BLaER1 treated with 17β-estradiol and CSF1 and Interleukin-3, amounts not matched to agents 10 nM and 100 nM (cell line): ENCODE data around the gene ZNF573.

Source experiments
- H3K27ac ChIP-seq, 11 experiments: shearing (Covaris generic); formaldehyde crosslinking; 2 replicates each; pipeline ENCODE4 v1.8.1; 2022
- H3K27me3 ChIP-seq, 11 experiments: shearing (Covaris generic); formaldehyde crosslinking; 2 replicates each; pipeline ENCODE4 v1.8.1; 2022
- H3K36me3 ChIP-seq, 11 experiments: shearing (Covaris generic); formaldehyde crosslinking; 2 replicates each; pipeline ENCODE4 v1.8.1; 2022
- H3K4me1 ChIP-seq, 10 experiments: shearing (Covaris generic); formaldehyde crosslinking; 2 replicates each; pipeline ENCODE4 v1.8.1; 2022
- H3K4me2 ChIP-seq, 11 experiments: shearing (Covaris generic); formaldehyde crosslinking; 2 replicates each; pipeline ENCODE4 v1.8.1; 2022
- H3K4me3 ChIP-seq, 10 experiments: shearing (Covaris generic); formaldehyde crosslinking; 2 replicates each; pipeline ENCODE4 v1.8.1; 2022
- H3K9ac ChIP-seq, 11 experiments: shearing (Covaris generic); formaldehyde crosslinking; 2 replicates each; pipeline ENCODE4 v1.8.1; 2022
- H3K9me3 ChIP-seq, 11 experiments: shearing (Covaris generic); formaldehyde crosslinking; replicated peaks in 1 of 11; 2 replicates each; pipeline ENCODE4 v1.8.1; 2022
- H4K20me1 ChIP-seq, 11 experiments: shearing (Covaris generic); formaldehyde crosslinking; 2 replicates each; pipeline ENCODE4 v1.8.1; 2022
- Cebpa-rat ChIP-seq, 11 experiments: shearing (Covaris generic); IDR thresholded peaks; 2 replicates each; pipeline ENCODE4 v1.8.1; 2022

Gene ZNF573

GRCh38 chr19:37706052-37706605, 73.3 kb downstream of the ZNF573 start:
- no peak overlapping the region for H3K9ac ChIP-seq
- no peak overlapping the region for H3K4me2 ChIP-seq
- no peaks in the 10 kb centered on the region for H4K20me1 ChIP-seq
- H3K4me3 ChIP-seq: no peak overlapping the region
- H3K36me3 ChIP-seq: peaks cover 88 to 100% (median 99%) of the 10 kb centered on the region in 11 experiments
- TF ChIP-seq Cebpa-rat (IDR thresholded peaks at IDR 0.05): no peak
- peaks cover 82 to 100% (median 91%) of the 10 kb centered on the region in 11 experiments for H3K9me3 ChIP-seq
- H3K4me1 ChIP-seq: no peaks in the 10 kb centered on the region
- H3K27me3 ChIP-seq: no peaks in the 10 kb centered on the region
- no peak overlapping the region for H3K27ac ChIP-seq

- Histone ChIP-seq H3K4me3 (no peak overlapping the region), H3K27ac (no peak overlapping the region), H4K20me1 (no peaks in the 10 kb centered on the region), H3K4me1 (no peaks in the 10 kb centered on the region), H3K9ac (no peak overlapping the region), H3K27me3 (no peaks in the 10 kb centered on the region), H3K36me3 (peaks cover 70 to 84% (median 77%) of the 10 kb centered on the region in 11 experiments), H3K4me2 (no peak overlapping the region), H3K9me3 (peaks cover 66 to 78% (median 69%) of the 10 kb centered on the region in 11 experiments)
- TF ChIP-seq Cebpa-rat (IDR thresholded peaks at IDR 0.05): no peak
These were observed 80.3 kb downstream of the ZNF573 start for GRCh38 chr19:37699057-37699456.

GRCh38 chr19:37698216-37698615, 81.2 kb downstream of the ZNF573 start:
- H4K20me1 ChIP-seq: no peaks in the 10 kb centered on the region
- H3K9me3 ChIP-seq: peaks cover 58 to 70% (median 63%) of the 10 kb centered on the region in 11 experiments
- no peak overlapping the region for H3K4me3 ChIP-seq
- no peak overlapping the region for H3K27ac ChIP-seq
- no peaks in the 10 kb centered on the region for H3K27me3 ChIP-seq
- H3K4me2 ChIP-seq: no peak overlapping the region
- peaks cover 0 to 1% (median 0%) of the 10 kb centered on the region in 10 experiments; a peak in 3 of 20 replicates for H3K4me1 ChIP-seq
- H3K36me3 ChIP-seq: peaks cover 62 to 75% (median 69%) of the 10 kb centered on the region in 11 experiments
- no peak overlapping the region for H3K9ac ChIP-seq
- TF ChIP-seq Cebpa-rat (IDR thresholded peaks at IDR 0.05): no peak

GRCh38 chr19:37695144-37695899, 84.1 kb downstream of the ZNF573 start:
- H4K20me1 ChIP-seq: no peaks in the 10 kb centered on the region
- H3K36me3 ChIP-seq: peaks cover 40 to 48% (median 41%) of the 10 kb centered on the region in 11 experiments
- H3K9ac ChIP-seq: no peak overlapping the region
- H3K4me1 ChIP-seq: peaks cover 6 to 18% (median 15%) of the 10 kb centered on the region in 10 experiments; a peak in 17 of 20 replicates
- H3K4me3 ChIP-seq: no peak overlapping the region
- H3K27ac ChIP-seq: no peak overlapping the region
- no peak overlapping the region for H3K4me2 ChIP-seq
- peaks cover 29 to 48% (median 39%) of the 10 kb centered on the region in 11 experiments for H3K9me3 ChIP-seq
- no peak for TF ChIP-seq Cebpa-rat (IDR thresholded peaks at IDR 0.05)
- no peaks in the 10 kb centered on the region for H3K27me3 ChIP-seq

- peak overlapping the region in 8 of 10 experiments; percentile 56 to 76 (median 67); a peak in 9 of 20 replicates for H3K4me3 ChIP-seq
- peaks cover 21 to 46% (median 34%) of the 10 kb centered on the region in 11 experiments for H3K9me3 ChIP-seq
- no peak overlapping the region for H3K27ac ChIP-seq
- H3K4me2 ChIP-seq: peak overlapping the region; percentile 64 to 85 (median 80); a peak in 14 of 22 replicates
- H4K20me1 ChIP-seq: no peaks in the 10 kb centered on the region
- peaks cover 6 to 18% (median 15%) of the 10 kb centered on the region in 10 experiments; a peak in 17 of 20 replicates for H3K4me1 ChIP-seq
- peaks cover 18 to 33% (median 19%) of the 10 kb centered on the region in 11 experiments for H3K36me3 ChIP-seq
- H3K9ac ChIP-seq: no peak overlapping the region
- no peaks in the 10 kb centered on the region for H3K27me3 ChIP-seq
- no peak for TF ChIP-seq Cebpa-rat (IDR thresholded peaks at IDR 0.05)
These were observed 86.3 kb downstream of the ZNF573 start for GRCh38 chr19:37692956-37693620.

GRCh38 chr19:37691881-37692504, 87.4 kb downstream of the ZNF573 start:
- peaks cover 7 to 23% (median 8%) of the 10 kb centered on the region in 11 experiments for H3K36me3 ChIP-seq
- peak overlapping the region; percentile 74 to 88 (median 83) for H3K9ac ChIP-seq
- peaks cover 27 to 48% (median 35%) of the 10 kb centered on the region in 11 experiments for H3K9me3 ChIP-seq
- H4K20me1 ChIP-seq: no peaks in the 10 kb centered on the region
- peaks cover 6 to 18% (median 15%) of the 10 kb centered on the region in 10 experiments; a peak in 17 of 20 replicates for H3K4me1 ChIP-seq
- peak overlapping the region; percentile 56 to 76 (median 67) for H3K4me3 ChIP-seq
- peak overlapping the region; percentile 33 to 85 (median 78) for H3K27ac ChIP-seq
- no peak for TF ChIP-seq Cebpa-rat (IDR thresholded peaks at IDR 0.05)
- H3K4me2 ChIP-seq: peak overlapping the region; percentile 64 to 85 (median 80)
- no peaks in the 10 kb centered on the region for H3K27me3 ChIP-seq
